ENCODE results near the gene MAGI2.

The MAGI2 gene

DNA sequence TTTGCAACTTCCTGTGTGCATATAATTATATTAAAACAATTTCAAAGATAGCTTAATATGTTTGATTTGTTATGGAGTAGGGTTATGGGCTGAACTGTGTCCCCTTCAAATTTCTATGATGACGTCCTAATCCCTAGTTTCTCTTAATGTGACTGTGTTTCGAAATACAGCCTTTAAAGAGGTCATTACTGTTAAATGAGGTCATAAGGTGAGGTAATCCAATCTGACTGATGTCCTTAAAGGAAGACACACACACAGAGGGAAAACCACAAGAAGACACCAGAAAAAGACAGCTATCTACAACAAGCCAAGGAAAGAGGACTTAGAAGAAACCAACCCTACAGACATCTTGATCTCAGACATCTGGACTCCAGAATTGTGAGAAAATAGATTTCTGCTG is 407.4 kb downstream of the MAGI2 start:
- Histone ChIP-seq H3K4me1 (ENCODE audit: control insufficient read depth in 2 of 2, insufficient read depth in 1 of 2, low read depth in 1 of 2, low read length in 2 of 2) (no peaks in the 10 kb centered on the region), H2BK120ac (ENCODE audit: low read depth, low read length) (no peak overlapping the region), H2AK5ac (ENCODE audit: low read depth, low read length) (no peak overlapping the region), H3K14ac (ENCODE audit: low read length) (no peak overlapping the region), H3K9me3 (replicated peaks in 1 of 2; ENCODE audit: control insufficient read depth in 2 of 2, insufficient read depth in 1 of 2, low read depth in 1 of 2, low read length in 2 of 2) (no peaks in the 10 kb centered on the region), H3K4me3 (ENCODE audit: low read length in 2 of 2) (no peak overlapping the region), H2AFZ (ENCODE audit: low read length) (no peak overlapping the region), H4K8ac (ENCODE audit: low read depth, low read length) (no peak overlapping the region), H3K9ac (ENCODE audit: low read depth, low read length, poor library complexity) (no peak overlapping the region), H2BK15ac (ENCODE audit: low read length) (no peak overlapping the region), H4K91ac (ENCODE audit: low read depth, low read length, poor library complexity) (no peak overlapping the region), H3K18ac (ENCODE audit: low read length) (no peak overlapping the region), H2BK5ac (ENCODE audit: low read length) (no peak overlapping the region), H3K79me1 (ENCODE audit: low read depth, low read length) (no peaks in the 10 kb centered on the region), H3K27me3 (ENCODE audit: control insufficient read depth in 3 of 3, insufficient read depth in 3 of 3, low read depth in 1 of 3, low read length in 3 of 3) (no peaks in the 10 kb centered on the region), H2BK12ac (ENCODE audit: low read length) (no peak overlapping the region), H3K23ac (ENCODE audit: low read depth, low read length, poor library complexity) (no peak overlapping the region), H3K4ac (ENCODE audit: low read length) (no peak overlapping the region), H3K36me3 (replicated peaks in 1 of 2; ENCODE audit: control insufficient read depth in 2 of 2, insufficient read depth in 2 of 2, low read length in 2 of 2) (no peaks in the 10 kb centered on the region), H3K27ac (replicated peaks; ENCODE audit: low read length) (no peak overlapping the region), H3K4me2 (ENCODE audit: insufficient read depth, low read length, poor library complexity, severe bottlenecking) (no peak overlapping the region)
- WGBS, 2 donors (ENCODE audit: extremely low coverage in 2 of 2, insufficient read length in 2 of 2, insufficient replicate concordance in 1 of 2): no CpG with 5 or more reads among the region's 2 CpGs
- DNase-seq (ENCODE audit: low spot score): no peak

DNA sequence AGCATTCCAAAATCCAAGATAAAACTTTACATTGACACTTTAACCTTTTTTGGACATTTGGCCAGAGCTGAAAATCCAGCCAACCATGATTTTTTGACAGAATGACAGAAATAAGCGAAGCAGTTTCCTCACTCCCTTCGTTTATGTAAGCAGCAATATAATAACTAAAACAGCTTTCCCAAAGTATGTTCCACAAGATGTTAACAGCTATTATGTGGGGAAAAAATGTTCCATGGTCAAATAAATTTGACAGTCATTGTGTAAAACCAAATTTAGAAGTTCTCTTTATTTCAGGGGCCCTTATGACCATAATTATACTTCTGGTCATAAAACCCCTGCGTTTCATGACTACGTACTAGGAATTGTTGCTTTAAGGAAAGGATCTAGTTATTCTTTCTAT is 416.5 kb downstream of the MAGI2 start:
- no peak overlapping the region for H2BK12ac ChIP-seq (ENCODE audit: low read length)
- no peak overlapping the region for H2BK15ac ChIP-seq (ENCODE audit: low read length)
- no peak overlapping the region for H3K14ac ChIP-seq (ENCODE audit: low read length)
- no peaks in the 10 kb centered on the region for H3K36me3 ChIP-seq (replicated peaks in 1 of 2; ENCODE audit: control insufficient read depth in 2 of 2, insufficient read depth in 2 of 2, low read length in 2 of 2)
- H3K79me1 ChIP-seq (ENCODE audit: low read depth, low read length): no peaks in the 10 kb centered on the region
- H4K91ac ChIP-seq (ENCODE audit: low read depth, low read length, poor library complexity): no peak overlapping the region
- no peak overlapping the region for H3K4me3 ChIP-seq (ENCODE audit: low read length in 2 of 2)
- no peaks in the 10 kb centered on the region for H3K27me3 ChIP-seq (ENCODE audit: control insufficient read depth in 3 of 3, insufficient read depth in 3 of 3, low read depth in 1 of 3, low read length in 3 of 3)
- H3K23ac ChIP-seq (ENCODE audit: low read depth, low read length, poor library complexity): no peak overlapping the region
- no CpG with 5 or more reads among the region's 4 CpGs for WGBS, 2 donors (ENCODE audit: extremely low coverage in 2 of 2, insufficient read length in 2 of 2, insufficient replicate concordance in 1 of 2)
- H4K8ac ChIP-seq (ENCODE audit: low read depth, low read length): no peak overlapping the region
- H2AK5ac ChIP-seq (ENCODE audit: low read depth, low read length): no peak overlapping the region
- no peaks in the 10 kb centered on the region for H3K4me1 ChIP-seq (ENCODE audit: control insufficient read depth in 2 of 2, insufficient read depth in 1 of 2, low read depth in 1 of 2, low read length in 2 of 2)
- no peak overlapping the region for H2BK120ac ChIP-seq (ENCODE audit: low read depth, low read length)
- no peaks in the 10 kb centered on the region for H3K9me3 ChIP-seq (replicated peaks in 1 of 2; ENCODE audit: control insufficient read depth in 2 of 2, insufficient read depth in 1 of 2, low read depth in 1 of 2, low read length in 2 of 2)
- no peak for DNase-seq (ENCODE audit: low spot score)
- H2BK5ac ChIP-seq (ENCODE audit: low read length): no peak overlapping the region
- no peak overlapping the region for H2AFZ ChIP-seq (ENCODE audit: low read length)
- no peak overlapping the region for H3K9ac ChIP-seq (ENCODE audit: low read depth, low read length, poor library complexity)
- no peak overlapping the region for H3K4me2 ChIP-seq (ENCODE audit: insufficient read depth, low read length, poor library complexity, severe bottlenecking)
- no peak overlapping the region for H3K27ac ChIP-seq (replicated peaks; ENCODE audit: low read length)
- no peak overlapping the region for H3K18ac ChIP-seq (ENCODE audit: low read length)
- H3K4ac ChIP-seq (ENCODE audit: low read length): no peak overlapping the region

- H2BK120ac ChIP-seq (ENCODE audit: low read depth, low read length): no peak overlapping the region
- no peak overlapping the region for H3K18ac ChIP-seq (ENCODE audit: low read length)
- no peak overlapping the region for H3K4me2 ChIP-seq (ENCODE audit: insufficient read depth, low read length, poor library complexity, severe bottlenecking)
- no peak overlapping the region for H4K91ac ChIP-seq (ENCODE audit: low read depth, low read length, poor library complexity)
- no peak overlapping the region for H2BK12ac ChIP-seq (ENCODE audit: low read length)
- H3K14ac ChIP-seq (ENCODE audit: low read length): no peak overlapping the region
- no peak overlapping the region for H3K4ac ChIP-seq (ENCODE audit: low read length)
- no peak overlapping the region for H3K9ac ChIP-seq (ENCODE audit: low read depth, low read length, poor library complexity)
- no peak overlapping the region for H2AK5ac ChIP-seq (ENCODE audit: low read depth, low read length)
- no peak overlapping the region for H2BK5ac ChIP-seq (ENCODE audit: low read length)
- no peak overlapping the region for H2BK15ac ChIP-seq (ENCODE audit: low read length)
- H3K27me3 ChIP-seq (ENCODE audit: control insufficient read depth in 3 of 3, insufficient read depth in 3 of 3, low read depth in 1 of 3, low read length in 3 of 3): no peaks in the 10 kb centered on the region
- no peak overlapping the region for H2AFZ ChIP-seq (ENCODE audit: low read length)
- no peak overlapping the region for H3K23ac ChIP-seq (ENCODE audit: low read depth, low read length, poor library complexity)
- H3K36me3 ChIP-seq (replicated peaks in 1 of 2; ENCODE audit: control insufficient read depth in 2 of 2, insufficient read depth in 2 of 2, low read length in 2 of 2): no peaks in the 10 kb centered on the region
- H3K9me3 ChIP-seq (replicated peaks in 1 of 2; ENCODE audit: control insufficient read depth in 2 of 2, insufficient read depth in 1 of 2, low read depth in 1 of 2, low read length in 2 of 2): no peaks in the 10 kb centered on the region
- no peak overlapping the region for H3K4me3 ChIP-seq (ENCODE audit: low read length in 2 of 2)
- no peak overlapping the region for H4K8ac ChIP-seq (ENCODE audit: low read depth, low read length)
- no peaks in the 10 kb centered on the region for H3K4me1 ChIP-seq (ENCODE audit: control insufficient read depth in 2 of 2, insufficient read depth in 1 of 2, low read depth in 1 of 2, low read length in 2 of 2)
- no CpG with 5 or more reads among the region's 2 CpGs for WGBS, 2 donors (ENCODE audit: extremely low coverage in 2 of 2, insufficient read length in 2 of 2, insufficient replicate concordance in 1 of 2)
- H3K79me1 ChIP-seq (ENCODE audit: low read depth, low read length): no peaks in the 10 kb centered on the region
- no peak for DNase-seq (ENCODE audit: low spot score)
- no peak overlapping the region for H3K27ac ChIP-seq (replicated peaks; ENCODE audit: low read length)
These were observed 417.1 kb downstream of the MAGI2 start for GRCh38 chr7:79036356-79036755.

GRCh38 chr7:79035858-79036257 is 417.6 kb downstream of the MAGI2 start:
- Histone ChIP-seq H3K36me3 (replicated peaks in 1 of 2; ENCODE audit: control insufficient read depth in 2 of 2, insufficient read depth in 2 of 2, low read length in 2 of 2) (no peaks in the 10 kb centered on the region), H3K14ac (ENCODE audit: low read length) (no peak overlapping the region), H2BK5ac (ENCODE audit: low read length) (no peak overlapping the region), H3K23ac (ENCODE audit: low read depth, low read length, poor library complexity) (no peak overlapping the region), H3K27ac (replicated peaks; ENCODE audit: low read length) (no peak overlapping the region), H3K4me2 (ENCODE audit: insufficient read depth, low read length, poor library complexity, severe bottlenecking) (no peak overlapping the region), H2AK5ac (ENCODE audit: low read depth, low read length) (no peak overlapping the region), H3K4me1 (ENCODE audit: control insufficient read depth in 2 of 2, insufficient read depth in 1 of 2, low read depth in 1 of 2, low read length in 2 of 2) (no peaks in the 10 kb centered on the region), H2BK120ac (ENCODE audit: low read depth, low read length) (no peak overlapping the region), H3K9me3 (replicated peaks in 1 of 2; ENCODE audit: control insufficient read depth in 2 of 2, insufficient read depth in 1 of 2, low read depth in 1 of 2, low read length in 2 of 2) (no peaks in the 10 kb centered on the region), H2BK12ac (ENCODE audit: low read length) (no peak overlapping the region), H3K9ac (ENCODE audit: low read depth, low read length, poor library complexity) (no peak overlapping the region), H3K4ac (ENCODE audit: low read length) (no peak overlapping the region), H4K8ac (ENCODE audit: low read depth, low read length) (no peak overlapping the region), H3K18ac (ENCODE audit: low read length) (no peak overlapping the region), H3K79me1 (ENCODE audit: low read depth, low read length) (no peaks in the 10 kb centered on the region), H2AFZ (ENCODE audit: low read length) (no peak overlapping the region), H2BK15ac (ENCODE audit: low read length) (no peak overlapping the region), H4K91ac (ENCODE audit: low read depth, low read length, poor library complexity) (no peak overlapping the region), H3K4me3 (ENCODE audit: low read length in 2 of 2) (no peak overlapping the region), H3K27me3 (ENCODE audit: control insufficient read depth in 3 of 3, insufficient read depth in 3 of 3, low read depth in 1 of 3, low read length in 3 of 3) (no peaks in the 10 kb centered on the region)
- no peak for DNase-seq (ENCODE audit: low spot score)
- WGBS, 2 donors (ENCODE audit: extremely low coverage in 2 of 2, insufficient read length in 2 of 2, insufficient replicate concordance in 1 of 2): no CpG with 5 or more reads among the region's 3 CpGs

Measured in neuronal stem cell (in vitro differentiated cells).